AG10803 (cell line): ENCODE measurements around the gene KRTAP17-1.
"Not testable (repeated sequence)": the region's sequence is repeated elsewhere in the genome, so short reads cannot be mapped to it uniquely, and the experiment has no call there.

Experiments used
- DNase-seq: peaks from one replicate; pipeline ENCODE4 v3.0.0; 2010; ENCODE audit warnings: low read depth
- H3K4me3 ChIP-seq: 2 replicates; pipeline ENCODE4 v1.5.1; 2011; ENCODE audit warnings: mild to moderate bottlenecking, low read length, control low read depth
- TF ChIP-seq, protein P1 (sequence below): conservative IDR thresholded peaks from 2 replicates; pipeline ENCODE4 v1.5.1; 2011; ENCODE audit warnings: mild to moderate bottlenecking, low read length, control low read depth, inconsistent platforms

KRTAP17-1 gene

GRCh38 chr17:41347869-41348760 is 32.6 kb upstream of the KRTAP17-1 start:
- no peak for DNase-seq
- TF ChIP-seq, protein P1, sequence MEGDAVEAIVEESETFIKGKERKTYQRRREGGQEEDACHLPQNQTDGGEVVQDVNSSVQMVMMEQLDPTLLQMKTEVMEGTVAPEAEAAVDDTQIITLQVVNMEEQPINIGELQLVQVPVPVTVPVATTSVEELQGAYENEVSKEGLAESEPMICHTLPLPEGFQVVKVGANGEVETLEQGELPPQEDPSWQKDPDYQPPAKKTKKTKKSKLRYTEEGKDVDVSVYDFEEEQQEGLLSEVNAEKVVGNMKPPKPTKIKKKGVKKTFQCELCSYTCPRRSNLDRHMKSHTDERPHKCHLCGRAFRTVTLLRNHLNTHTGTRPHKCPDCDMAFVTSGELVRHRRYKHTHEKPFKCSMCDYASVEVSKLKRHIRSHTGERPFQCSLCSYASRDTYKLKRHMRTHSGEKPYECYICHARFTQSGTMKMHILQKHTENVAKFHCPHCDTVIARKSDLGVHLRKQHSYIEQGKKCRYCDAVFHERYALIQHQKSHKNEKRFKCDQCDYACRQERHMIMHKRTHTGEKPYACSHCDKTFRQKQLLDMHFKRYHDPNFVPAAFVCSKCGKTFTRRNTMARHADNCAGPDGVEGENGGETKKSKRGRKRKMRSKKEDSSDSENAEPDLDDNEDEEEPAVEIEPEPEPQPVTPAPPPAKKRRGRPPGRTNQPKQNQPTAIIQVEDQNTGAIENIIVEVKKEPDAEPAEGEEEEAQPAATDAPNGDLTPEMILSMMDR = no peak
- H3K4me3 ChIP-seq = no peak overlapping the region

GRCh38 chr17:41346421-41346820 is 30.9 kb upstream of the KRTAP17-1 start:
- not testable (repeated sequence) for DNase-seq, H3K4me3 ChIP-seq

- H3K4me3 ChIP-seq = no peak overlapping the region
- TF ChIP-seq, protein P1 = no peak
Observed at GRCh38 chr17:41345992-41346391, 30.5 kb upstream of the KRTAP17-1 start.

GRCh38 chr17:41343029-41343428 is 27.5 kb upstream of the KRTAP17-1 start:
- TF ChIP-seq, protein P1 = no peak
- DNase-seq = no peak

More at GRCh38 chr17:41345992-41346391, 30.5 kb upstream of the KRTAP17-1 start:
- no peak for DNase-seq

DNA sequence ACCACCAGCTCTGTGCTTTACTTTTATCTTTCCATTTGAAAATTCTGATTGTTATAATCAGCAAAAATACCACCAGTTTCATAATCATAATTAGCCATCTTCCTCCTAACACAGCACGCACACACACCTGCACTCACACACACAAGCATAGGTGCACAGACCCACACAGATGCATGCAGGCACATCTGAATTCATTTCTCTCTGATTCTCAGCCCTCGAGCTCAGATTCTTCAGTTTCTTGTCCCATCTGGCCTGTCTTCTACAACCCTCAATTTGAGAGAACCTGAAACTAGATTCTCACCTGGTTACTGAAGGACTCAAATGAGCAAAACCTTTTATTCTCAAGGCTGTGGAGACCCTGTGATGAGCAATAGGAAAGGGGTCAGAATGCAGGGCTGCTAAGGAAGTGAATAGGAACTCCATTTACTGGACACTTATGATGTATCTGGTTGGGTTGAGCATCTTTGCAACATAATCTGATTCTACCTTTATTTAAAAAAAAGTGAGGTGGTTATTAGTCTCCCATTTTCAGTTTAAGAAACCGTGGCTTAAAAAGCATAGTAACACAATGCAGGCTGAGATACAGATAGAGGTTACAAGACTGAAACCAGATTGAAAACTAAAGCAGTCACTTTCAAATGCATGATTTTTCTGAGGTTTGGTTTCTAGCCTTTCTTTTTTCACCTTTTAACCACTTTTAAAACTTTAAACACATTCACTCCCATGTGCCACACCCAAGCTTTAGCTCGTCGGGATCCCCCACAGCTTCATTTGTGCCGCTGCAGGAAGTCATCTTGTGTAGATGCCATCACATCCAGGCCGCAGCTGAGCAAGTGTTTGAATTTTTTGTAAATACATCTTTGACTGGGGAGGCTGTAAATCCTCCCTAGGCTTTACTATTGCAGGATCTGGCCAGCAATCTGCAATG is 25.7 kb upstream of the KRTAP17-1 start:
- H3K4me3 ChIP-seq = no peak overlapping the region
- TF ChIP-seq, protein P1 = no peak
- no peak for DNase-seq

More at GRCh38 chr17:41343029-41343428, 27.5 kb upstream of the KRTAP17-1 start:
- H3K4me3 ChIP-seq = no peak overlapping the region

DNA sequence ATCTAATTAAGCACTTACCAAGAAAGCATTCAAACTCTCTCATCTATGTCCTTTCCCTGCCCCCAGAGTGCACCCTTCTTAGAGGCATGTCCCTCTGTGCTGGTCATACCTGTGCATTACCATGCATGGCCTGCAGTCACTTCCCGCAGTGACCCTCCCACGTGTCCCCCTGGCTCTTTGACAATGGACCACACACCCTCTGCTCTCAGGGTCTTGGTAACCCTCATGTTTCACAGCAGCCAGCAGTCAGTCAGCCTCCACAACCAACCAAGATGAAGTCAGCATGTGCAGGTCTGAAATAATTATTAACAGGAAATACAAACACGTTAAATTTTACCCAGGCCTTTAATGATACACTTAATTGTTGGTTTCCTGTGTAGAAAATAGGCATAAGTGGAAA is 25.0 kb upstream of the KRTAP17-1 start:
- DNase-seq = no peak
- TF ChIP-seq, protein P1 = no peak
- no peak overlapping the region for H3K4me3 ChIP-seq

GRCh38 chr17:41339571-41340172 is 24.2 kb upstream of the KRTAP17-1 start:
- H3K4me3 ChIP-seq = no peak overlapping the region
- TF ChIP-seq, protein P1 = no peak
- DNase-seq = no peak
